ENCODE results near the gene PRDX3. TPM values are rescaled to one million over a fixed set of nuclear protein-coding genes. Genes with fewer than 3 reads are reported as not detected.
A peak's percentile ranks its signal among the peaks of the same experiment; 100 is the strongest.

PRDX3 gene
- total RNA-seq, 3 donors from 2014 or later (not counting 1 experiment from before 2014, with no cell fraction given), result 12.5 to 17.4 (median 15.3) TPM

GRCh38 chr10:119197921-119198320 is 19.3 kb upstream of the PRDX3 start:
- peaks cover 0 to 2% of the 10 kb centered on the region in 2 donors for H3K27me3 Mint-ChIP-seq (ENCODE audit: low read depth in 2 of 2)
- DNase-seq, result no peak
- H3K36me3 Mint-ChIP-seq, result no peaks in the 10 kb centered on the region
- no peak overlapping the region for H3K27ac ChIP-seq (ENCODE audit: low read length)
- intact Hi-C loops (cut with micrococcal nuclease), result loop anchor here (2.0 kb wide), 1 partner anchor 247 kb away; no protein-coding TSS in a partner anchor
- H3K9me3 ChIP-seq (ENCODE audit: control insufficient read depth, insufficient read depth, low read length), result no peaks in the 10 kb centered on the region
- peak overlapping the region; percentile 50 to 75 for H3K27ac Mint-ChIP-seq
- no peaks in the 10 kb centered on the region for H3K36me3 ChIP-seq (ENCODE audit: control insufficient read depth, insufficient read depth, low read length)
- no peak overlapping the region for H3K4me3 ChIP-seq (ENCODE audit: low read length)
- WGBS (ENCODE audit: insufficient coverage), result 60% methylated on average over 4 of the region's 4 CpGs
- H3K4me3 Mint-ChIP-seq, result no peak overlapping the region
- no peaks in the 10 kb centered on the region for H3K9me3 Mint-ChIP-seq
- no peaks in the 10 kb centered on the region for H3K4me1 ChIP-seq (ENCODE audit: control insufficient read depth, insufficient read depth, low read length)
- H3K27me3 ChIP-seq (ENCODE audit: control insufficient read depth, insufficient read depth, low read length), result no peaks in the 10 kb centered on the region
- H3K4me1 Mint-ChIP-seq, result peaks cover 16 to 20% of the 10 kb centered on the region in 2 donors
- ATAC-seq, result peak; percentile 69 to 87 (median 80)
- no peak for TF ChIP-seq CTCF (IDR thresholded peaks at IDR 0.05)

- no peak overlapping the region for H3K4me3 ChIP-seq (ENCODE audit: low read length)
- H3K27ac ChIP-seq (ENCODE audit: low read length), result no peak overlapping the region
Measured at GRCh38 chr10:119191881-119192280, 13.3 kb upstream of the PRDX3 start.

GRCh38 chr10:119190954-119191785 is 12.6 kb upstream of the PRDX3 start:
- no peak overlapping the region for H3K4me3 ChIP-seq (ENCODE audit: low read length)
- H3K4me3 Mint-ChIP-seq, result no peak overlapping the region
- H3K4me1 Mint-ChIP-seq, result peaks cover 10 to 12% of the 10 kb centered on the region in 2 donors
- intact Hi-C loops (cut with micrococcal nuclease), result no loop called here
- 50% methylated on average over 4 of the region's 5 CpGs for WGBS (ENCODE audit: insufficient coverage)
- TF ChIP-seq CTCF (IDR thresholded peaks at IDR 0.05), result no peak
- H3K36me3 Mint-ChIP-seq, result no peaks in the 10 kb centered on the region
- DNase-seq (no peak), ATAC-seq (no peak)
- H3K9me3 ChIP-seq (ENCODE audit: control insufficient read depth, insufficient read depth, low read length), result no peaks in the 10 kb centered on the region
- no peak overlapping the region for H3K27ac ChIP-seq (ENCODE audit: low read length)
- H3K9me3 Mint-ChIP-seq, result no peaks in the 10 kb centered on the region
- H3K36me3 ChIP-seq (ENCODE audit: control insufficient read depth, insufficient read depth, low read length), result no peaks in the 10 kb centered on the region
- peaks cover 14% of the 10 kb centered on the region for H3K4me1 ChIP-seq (ENCODE audit: control insufficient read depth, insufficient read depth, low read length)
- no peaks in the 10 kb centered on the region for H3K27me3 ChIP-seq (ENCODE audit: control insufficient read depth, insufficient read depth, low read length)
- H3K27me3 Mint-ChIP-seq (ENCODE audit: low read depth in 2 of 2), result peaks cover 0 to 12% of the 10 kb centered on the region in 2 donors
- no peak overlapping the region for H3K27ac Mint-ChIP-seq

More at GRCh38 chr10:119191881-119192280, 13.3 kb upstream of the PRDX3 start:
- H3K27ac Mint-ChIP-seq, result no peak overlapping the region
- peaks cover 0 to 12% of the 10 kb centered on the region in 2 donors for H3K27me3 Mint-ChIP-seq (ENCODE audit: low read depth in 2 of 2)
- intact Hi-C loops (cut with micrococcal nuclease), result no loop called here
- Histone ChIP-seq H3K27me3 (ENCODE audit: control insufficient read depth, insufficient read depth, low read length) (no peaks in the 10 kb centered on the region), H3K4me1 (ENCODE audit: control insufficient read depth, insufficient read depth, low read length) (peaks cover 14% of the 10 kb centered on the region), H3K9me3 (ENCODE audit: control insufficient read depth, insufficient read depth, low read length) (no peaks in the 10 kb centered on the region), H3K36me3 (ENCODE audit: control insufficient read depth, insufficient read depth, low read length) (no peaks in the 10 kb centered on the region)
- 78% methylated on average over 3 of the region's 4 CpGs for WGBS (ENCODE audit: insufficient coverage)
- no peaks in the 10 kb centered on the region for H3K36me3 Mint-ChIP-seq
- no peak for TF ChIP-seq CTCF (IDR thresholded peaks at IDR 0.05)
- DNase-seq, result no peak
- no peaks in the 10 kb centered on the region for H3K9me3 Mint-ChIP-seq
- H3K4me3 Mint-ChIP-seq, result no peak overlapping the region
- ATAC-seq, result no peak
- peaks cover 10 to 12% of the 10 kb centered on the region in 2 donors for H3K4me1 Mint-ChIP-seq
